AG04450 (cell line): ENCODE data around the gene POMGNT2. TPM values are rescaled to one million over a fixed set of nuclear protein-coding genes. Genes with fewer than 3 reads are reported as not detected.
A peak's percentile ranks its signal among the peaks of the same experiment; 100 is the strongest.

Experiments used
- CTCF ChIA-PET: fragments of 300-600, 350-600 bp; formaldehyde crosslinking; extraction: SDS; loops from one replicate; lab custom pipeline; 2022; ENCODE audit warnings: antibody characterized with exemption, inconsistent platforms; lab: Charles Lee
- POLR2A ChIA-PET: fragments of 350-600 bp; formaldehyde crosslinking; extraction: SDS; loops from one replicate; lab custom pipeline; 2021; ENCODE audit warnings: antibody characterized with exemption, inconsistent platforms; lab: Yijun Ruan, JAX
- DNase-seq: peaks from one replicate; pipeline ENCODE4 v3.0.0-alpha.2; 2011; ENCODE audit warnings: low read depth, low spot score
- H3K27ac ChIP-seq: one replicate; pipeline ENCODE4 v1.5.1; 2012; ENCODE audit warnings: low read depth, low read length, control low read depth
- H3K27me3 ChIP-seq: one replicate; pipeline ENCODE4 v1.6.0; 2012; ENCODE audit warnings: low read length; ENCODE audit not compliant: control insufficient read depth, insufficient read depth
- H3K4me3 ChIP-seq: 2 replicates; pipeline ENCODE4 v1.5.1; 2011; ENCODE audit warnings: mild to moderate bottlenecking, low read depth, low read length, control low read depth
- H3K9me3 ChIP-seq: 2 replicates; pipeline ENCODE4 v1.5.1; 2012; ENCODE audit warnings: low read length; ENCODE audit not compliant: control insufficient read depth, insufficient read depth
- polyA plus RNA-seq: library from polyadenylated mRNA; depleted of rRNA; stranded (reverse); fragments of >200 nt; gene quantifications from 2 replicates; pipeline ENCODE4 v1.2.3, GENCODE V29; 2011
- TF ChIP-seq, protein P1 (sequence below): IDR thresholded peaks from 2 replicates; pipeline ENCODE4 v1.5.1; 2011; ENCODE audit warnings: low read depth, low read length, control low read depth, inconsistent platforms

POMGNT2 gene
- polyA plus RNA-seq, 1 experiment = 9.3 TPM

DNA sequence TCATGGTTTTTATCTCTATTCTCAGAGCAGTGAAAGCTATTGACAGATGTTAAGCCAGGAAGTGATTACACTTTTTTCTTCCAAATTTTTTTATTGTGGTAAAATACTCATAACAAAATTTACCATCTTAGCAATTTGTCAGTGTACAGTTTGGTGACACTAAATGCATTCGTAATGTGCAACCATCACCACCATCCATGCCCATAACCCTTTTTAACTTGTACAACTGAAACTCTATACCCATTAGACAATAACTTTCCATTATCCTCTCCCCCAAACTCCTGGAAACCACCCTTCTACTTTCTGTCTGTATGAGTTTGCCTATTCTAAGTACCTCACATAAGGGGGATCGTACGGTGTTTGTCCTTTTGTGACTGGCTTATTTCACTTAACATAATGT is 15.1 kb upstream of the POMGNT2 start:
- no peaks in the 10 kb centered on the region for H3K9me3 ChIP-seq
- H3K27me3 ChIP-seq = peaks cover 7% of the 10 kb centered on the region
- POLR2A ChIA-PET = no interaction called here
- no peak overlapping the region for H3K4me3 ChIP-seq
- no peak overlapping the region for H3K27ac ChIP-seq
- TF ChIP-seq, protein P1, sequence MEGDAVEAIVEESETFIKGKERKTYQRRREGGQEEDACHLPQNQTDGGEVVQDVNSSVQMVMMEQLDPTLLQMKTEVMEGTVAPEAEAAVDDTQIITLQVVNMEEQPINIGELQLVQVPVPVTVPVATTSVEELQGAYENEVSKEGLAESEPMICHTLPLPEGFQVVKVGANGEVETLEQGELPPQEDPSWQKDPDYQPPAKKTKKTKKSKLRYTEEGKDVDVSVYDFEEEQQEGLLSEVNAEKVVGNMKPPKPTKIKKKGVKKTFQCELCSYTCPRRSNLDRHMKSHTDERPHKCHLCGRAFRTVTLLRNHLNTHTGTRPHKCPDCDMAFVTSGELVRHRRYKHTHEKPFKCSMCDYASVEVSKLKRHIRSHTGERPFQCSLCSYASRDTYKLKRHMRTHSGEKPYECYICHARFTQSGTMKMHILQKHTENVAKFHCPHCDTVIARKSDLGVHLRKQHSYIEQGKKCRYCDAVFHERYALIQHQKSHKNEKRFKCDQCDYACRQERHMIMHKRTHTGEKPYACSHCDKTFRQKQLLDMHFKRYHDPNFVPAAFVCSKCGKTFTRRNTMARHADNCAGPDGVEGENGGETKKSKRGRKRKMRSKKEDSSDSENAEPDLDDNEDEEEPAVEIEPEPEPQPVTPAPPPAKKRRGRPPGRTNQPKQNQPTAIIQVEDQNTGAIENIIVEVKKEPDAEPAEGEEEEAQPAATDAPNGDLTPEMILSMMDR = no peak
- no peak for DNase-seq
- CTCF ChIA-PET = interaction anchor here (2.6 kb wide), 1 partner anchor 160 kb away, joined by 14 read pairs; no protein-coding TSS in a partner anchor

DNA sequence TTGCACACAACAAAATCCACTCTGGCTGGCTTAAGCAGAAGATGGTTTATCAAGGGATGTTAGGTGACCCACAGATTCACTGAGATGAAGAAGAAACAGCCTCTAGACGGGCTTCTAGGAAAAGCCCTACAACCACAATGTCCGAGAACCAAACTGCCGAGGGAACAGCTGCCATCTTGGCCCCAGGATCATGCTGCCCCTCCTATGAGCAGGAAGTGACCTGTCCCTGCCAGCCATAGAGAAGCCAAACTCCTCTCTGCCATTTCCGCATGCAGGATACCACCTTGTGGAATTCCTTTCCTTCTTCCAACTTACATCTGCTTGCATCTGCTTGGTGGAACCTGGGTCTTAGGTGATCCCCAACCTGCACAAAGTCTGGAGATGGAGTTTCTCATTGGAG is 11.4 kb upstream of the POMGNT2 start:
- no peak overlapping the region for H3K4me3 ChIP-seq
- H3K9me3 ChIP-seq = no peaks in the 10 kb centered on the region
- TF ChIP-seq, protein P1 = no peak
- ChIA-PET CTCF (no interaction called here), POLR2A (no interaction called here)
- DNase-seq = no peak
- no peak overlapping the region for H3K27ac ChIP-seq
- H3K27me3 ChIP-seq = peaks cover 7% of the 10 kb centered on the region

DNA sequence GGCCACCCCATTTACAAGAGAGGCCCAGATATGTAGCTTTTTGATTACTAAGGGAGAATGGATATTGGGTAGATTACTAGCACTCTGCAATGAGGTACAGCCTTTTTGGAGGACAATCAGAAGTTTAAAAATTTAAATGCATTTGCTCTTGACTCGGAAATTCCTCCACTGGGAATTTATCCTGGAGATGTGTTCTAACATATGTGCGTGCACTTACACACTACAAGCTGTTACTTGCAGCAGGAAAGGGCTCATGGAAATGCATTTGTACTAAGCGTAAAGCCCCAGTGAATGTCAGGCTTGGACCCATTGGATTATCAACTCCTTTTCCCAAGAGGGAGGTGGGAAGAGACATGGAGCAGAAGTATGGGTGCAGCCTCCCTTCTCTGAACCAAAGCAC is 7.8 kb upstream of the POMGNT2 start:
- TF ChIP-seq, protein P1 = no peak
- CTCF ChIA-PET = no interaction called here
- H3K4me3 ChIP-seq = no peak overlapping the region

DNA sequence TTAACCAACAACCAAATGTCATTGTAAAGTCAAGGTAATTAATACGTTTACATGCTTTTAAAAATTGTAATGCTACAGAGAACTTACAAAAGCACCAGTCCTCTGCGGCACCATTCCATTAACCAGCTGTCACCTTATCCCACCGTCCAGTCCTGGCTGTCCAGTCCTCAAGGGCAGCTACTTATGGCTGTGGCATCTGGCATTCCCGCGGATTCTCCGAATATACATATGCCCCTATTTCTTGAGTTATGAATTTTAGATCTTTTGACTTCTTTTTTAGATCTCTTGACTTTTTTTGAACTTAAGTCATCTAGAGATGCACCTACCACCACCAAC is 382 bp upstream of the POMGNT2 start:
- ChIA-PET CTCF (interaction anchor here (1.7 kb wide), 1 partner anchor 144 kb away, joined by 3 read pairs; no protein-coding TSS in a partner anchor), POLR2A (no interaction called here)
- Histone ChIP-seq H3K4me3 (peak overlapping the region; percentile 45), H3K9me3 (no peaks in the 10 kb centered on the region; the same call in 1 of the 2 replicates), H3K27ac (no peak overlapping the region), H3K27me3 (peaks cover 4% of the 10 kb centered on the region)
- no peak for DNase-seq
- TF ChIP-seq, protein P1 = no peak

More for the DNA sequence above, 7.8 kb upstream of the POMGNT2 start:
- no peak for DNase-seq
- Histone ChIP-seq H3K27ac (no peak overlapping the region), H3K27me3 (peaks cover 6% of the 10 kb centered on the region), H3K9me3 (no peaks in the 10 kb centered on the region)
- POLR2A ChIA-PET = no interaction called here

DNA sequence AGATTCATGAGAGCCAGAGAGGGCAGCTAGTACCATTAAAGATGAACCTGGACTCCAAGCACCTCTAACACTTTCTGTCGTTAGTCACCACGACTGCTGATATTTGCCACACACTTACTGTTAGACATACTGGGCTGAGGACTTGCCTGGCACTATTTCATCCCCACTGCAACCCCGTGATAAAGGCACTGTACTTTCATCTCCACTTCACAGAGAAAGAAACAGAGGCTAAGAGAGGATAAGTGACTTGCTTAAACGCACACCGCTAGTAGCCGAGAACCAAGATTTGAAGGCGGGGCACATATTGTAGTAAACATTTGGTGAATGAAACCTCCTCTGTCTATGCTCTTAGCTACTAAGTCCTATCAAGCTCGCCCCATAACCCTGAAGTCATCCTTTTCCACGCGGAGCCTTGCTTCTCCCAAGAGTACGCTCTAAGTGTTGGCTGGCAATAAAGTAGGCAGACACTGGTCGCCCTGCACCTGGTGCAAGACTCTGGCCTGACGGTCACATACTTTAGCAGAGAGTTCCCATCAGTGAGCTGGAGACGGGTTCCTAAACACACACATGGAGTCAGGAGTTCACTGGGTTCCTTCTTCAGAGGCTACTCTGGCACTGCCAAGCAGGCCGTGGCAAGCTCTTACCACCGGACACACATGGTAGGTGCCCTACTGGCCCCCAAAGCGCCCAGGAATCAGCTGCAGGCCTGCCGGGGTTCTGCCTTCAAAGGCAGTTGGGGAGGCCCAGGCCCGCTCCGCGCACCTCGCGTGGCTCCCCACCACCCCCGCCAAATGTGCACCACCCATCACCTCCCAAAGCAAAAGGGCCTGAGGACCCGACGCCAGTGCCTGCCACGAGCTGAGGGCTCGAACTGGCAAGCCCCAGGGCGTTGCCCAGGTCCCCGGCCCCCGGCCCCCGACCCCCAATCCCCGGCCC is 951 bp downstream of the POMGNT2 start:
- ChIA-PET CTCF (interaction anchor here (0.6 to 2.1 kb wide), 3 partner anchors 143 to 638 kb away, joined by 3 to 9 read pairs (median 4); no protein-coding TSS in a partner anchor), POLR2A (no interaction called here)
- H3K27ac ChIP-seq = no peak overlapping the region
- TF ChIP-seq, protein P1 = no peak
- DNase-seq = no peak
- H3K27me3 ChIP-seq = peaks cover 3% of the 10 kb centered on the region
- H3K4me3 ChIP-seq = peak overlapping the region; percentile 75
- no peaks in the 10 kb centered on the region; the same call in 1 of the 2 replicates for H3K9me3 ChIP-seq
